HuH-7 (cell line): ENCODE data around the gene HMCN1.
"Not testable (repeated sequence)": the region's sequence is repeated elsewhere in the genome, so short reads cannot be mapped to it uniquely, and the experiment has no call there.

ENCODE experiments used
- DNase-seq: peaks from one replicate; pipeline ENCODE4 v3.0.0; 2011; ENCODE audit warnings: low spot score

The HMCN1 gene

DNA sequence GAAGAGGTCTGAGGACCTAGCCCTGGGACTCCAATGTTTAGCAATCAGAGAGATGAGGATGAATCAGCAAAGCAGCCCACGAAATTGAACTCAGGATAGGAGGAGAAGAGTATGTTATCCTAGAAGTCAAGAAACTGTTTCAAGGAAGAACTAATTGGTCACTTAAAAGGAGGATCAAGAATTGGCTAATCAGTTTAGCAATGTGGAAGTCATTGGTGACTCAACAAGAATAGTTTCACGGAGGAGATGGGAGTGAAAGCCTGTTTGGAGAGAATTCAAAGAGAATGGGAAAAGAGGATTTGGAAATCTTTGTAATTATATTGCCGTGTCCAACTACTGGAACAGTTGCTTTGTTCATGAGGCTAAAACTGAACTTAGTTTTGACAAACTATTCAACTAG lies 7.4 kb downstream of the HMCN1 start:
- DNase-seq, result no peak

DNA sequence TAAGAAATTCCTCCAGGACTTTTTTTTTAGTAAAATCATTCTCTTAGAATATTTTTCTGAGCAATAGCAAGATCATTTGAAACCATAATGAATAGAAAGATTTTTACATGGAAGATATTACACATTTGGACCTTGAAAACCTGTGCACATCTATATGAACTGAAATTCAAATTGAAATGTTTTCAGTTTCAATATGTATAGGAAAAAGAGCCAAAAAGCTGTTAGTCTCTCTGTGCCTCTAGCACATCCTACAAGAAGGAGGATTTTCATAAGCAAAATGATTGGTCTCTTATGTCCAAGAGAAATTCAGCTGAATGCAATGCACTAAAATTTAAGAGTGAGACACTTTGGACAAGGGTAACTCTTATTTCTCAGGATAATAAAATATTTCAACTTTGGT lies 8.2 kb downstream of the HMCN1 start:
- no peak for DNase-seq

GRCh38 chr1:185745165-185745564 lies 11.0 kb downstream of the HMCN1 start:
- no peak for DNase-seq

- no peak for DNase-seq
Observed at GRCh38 chr1:185759061-185759460, 24.9 kb downstream of the HMCN1 start.

- DNase-seq, result no peak
Observed at GRCh38 chr1:185761841-185762240, 27.6 kb downstream of the HMCN1 start.

- no peak for DNase-seq
Observed at GRCh38 chr1:185767508-185768120, 33.4 kb downstream of the HMCN1 start.

DNA sequence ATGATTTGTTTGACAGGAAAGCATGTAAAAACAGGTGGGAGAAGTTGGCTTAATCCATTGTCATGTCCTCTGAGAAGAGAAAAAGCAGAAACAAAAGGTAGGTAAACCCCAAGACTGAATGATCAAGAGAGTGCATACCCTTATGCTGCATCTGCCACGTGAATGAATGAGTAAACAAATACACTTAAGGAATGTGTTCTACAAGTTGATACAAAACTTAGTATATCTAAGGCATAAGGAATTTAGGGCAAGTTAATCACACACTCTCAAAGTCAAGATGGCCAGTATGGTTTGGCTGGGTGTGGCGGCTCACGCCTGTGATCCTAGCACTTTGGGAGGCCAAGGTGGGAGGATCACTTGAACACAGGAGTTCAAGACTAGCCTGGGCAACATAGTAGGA lies 34.2 kb downstream of the HMCN1 start:
- DNase-seq, result no peak

- no peak for DNase-seq
Observed at GRCh38 chr1:185769136-185769535, 34.9 kb downstream of the HMCN1 start.

DNA sequence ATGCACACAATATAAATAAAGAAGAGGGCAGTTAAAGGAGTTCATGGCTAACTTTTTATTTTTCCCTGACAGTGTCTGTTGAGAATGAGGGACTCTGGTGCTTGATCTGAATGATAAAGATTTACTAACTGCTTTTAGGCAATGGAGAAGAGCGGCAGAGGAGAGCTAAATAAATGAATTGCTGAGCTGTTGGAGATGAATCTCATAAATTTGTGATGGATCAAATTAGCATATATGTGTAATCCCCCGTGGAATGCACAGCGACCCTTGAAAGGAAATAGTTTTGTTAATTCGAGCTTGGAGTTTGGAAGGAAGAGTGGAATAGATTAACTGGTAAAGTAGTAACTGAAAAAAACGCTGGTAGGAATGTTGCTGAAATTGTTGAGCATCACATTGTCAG lies 40.2 kb downstream of the HMCN1 start:
- no peak for DNase-seq

- no peak for DNase-seq
Observed at GRCh38 chr1:185775501-185775900, 41.3 kb downstream of the HMCN1 start.

GRCh38 chr1:185776522-185776921 lies 42.3 kb downstream of the HMCN1 start:
- no peak for DNase-seq

GRCh38 chr1:185783860-185784259 lies 49.7 kb downstream of the HMCN1 start:
- not testable (repeated sequence) for DNase-seq

DNA sequence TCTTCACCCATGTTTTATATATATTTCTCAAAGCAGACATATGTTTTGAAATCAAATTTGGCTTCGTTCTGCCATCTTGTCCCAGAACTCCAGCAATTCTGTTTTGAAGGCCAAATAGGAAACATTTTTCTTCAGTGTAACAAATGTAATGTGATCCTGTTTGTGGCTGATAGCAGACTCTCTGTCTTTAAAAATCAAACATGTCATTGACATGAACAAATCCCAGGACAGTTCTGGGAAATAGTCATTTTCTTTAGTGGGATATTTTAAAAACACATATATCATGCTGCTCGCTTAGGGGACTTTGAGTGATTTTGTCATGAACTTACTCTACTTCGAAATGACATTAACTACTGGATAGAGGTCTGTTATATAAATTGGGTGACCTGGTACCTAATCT lies 51.4 kb downstream of the HMCN1 start:
- DNase-seq, result no peak

GRCh38 chr1:185786524-185786923 lies 52.3 kb downstream of the HMCN1 start:
- no peak for DNase-seq

GRCh38 chr1:185787238-185787637 lies 53.0 kb downstream of the HMCN1 start:
- no peak for DNase-seq

DNA sequence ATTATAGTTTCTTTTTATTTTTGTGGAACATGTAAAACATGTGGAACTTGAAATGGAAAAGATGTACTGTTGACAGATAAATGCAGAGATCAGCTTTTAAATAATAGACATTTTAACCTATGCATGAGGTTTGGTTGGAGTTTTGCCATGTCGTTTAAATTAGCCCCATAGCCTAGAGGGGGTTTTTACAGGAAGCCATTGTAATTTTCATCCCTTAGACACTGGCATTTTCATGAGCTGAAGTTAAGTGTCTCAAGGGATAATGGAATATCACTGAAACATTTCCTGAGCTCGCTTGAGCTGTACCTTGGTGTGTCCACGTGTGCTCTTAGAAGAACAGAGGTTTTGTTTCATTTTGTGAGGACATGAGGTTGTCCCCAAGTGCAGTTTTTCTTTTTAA lies 54.2 kb downstream of the HMCN1 start:
- DNase-seq, result no peak

DNA sequence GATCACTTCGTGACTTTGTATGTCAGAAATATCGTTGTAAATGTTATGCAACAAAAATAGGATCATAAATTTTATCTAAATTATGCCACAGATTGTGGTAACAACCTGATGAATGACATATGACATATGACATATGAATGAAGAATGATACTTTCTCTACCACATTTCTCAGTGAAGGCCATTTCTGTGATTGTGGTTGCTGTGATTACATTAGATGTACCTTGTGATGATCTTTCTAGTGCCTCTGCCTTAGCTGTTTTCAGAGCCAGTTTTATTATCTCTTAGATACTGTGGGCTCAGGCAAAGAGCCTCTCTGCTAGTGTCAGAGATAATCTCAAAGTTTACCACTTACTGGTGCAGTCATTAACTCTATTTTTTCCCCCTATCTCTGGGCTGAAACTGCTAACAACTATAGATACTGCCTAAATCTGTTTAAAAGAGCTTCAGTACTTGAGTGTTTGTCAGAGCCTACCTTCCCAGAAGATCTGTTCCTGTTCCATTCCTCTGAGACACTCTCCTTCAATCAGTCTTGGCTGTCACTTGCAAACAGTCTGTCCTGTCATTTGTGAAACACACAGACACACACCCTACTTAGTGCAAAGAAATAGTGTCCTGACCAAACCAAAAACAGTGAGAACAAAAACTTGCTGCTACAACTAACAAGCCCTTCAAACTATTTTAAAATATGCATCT lies 55.5 kb downstream of the HMCN1 start:
- no peak for DNase-seq

DNA sequence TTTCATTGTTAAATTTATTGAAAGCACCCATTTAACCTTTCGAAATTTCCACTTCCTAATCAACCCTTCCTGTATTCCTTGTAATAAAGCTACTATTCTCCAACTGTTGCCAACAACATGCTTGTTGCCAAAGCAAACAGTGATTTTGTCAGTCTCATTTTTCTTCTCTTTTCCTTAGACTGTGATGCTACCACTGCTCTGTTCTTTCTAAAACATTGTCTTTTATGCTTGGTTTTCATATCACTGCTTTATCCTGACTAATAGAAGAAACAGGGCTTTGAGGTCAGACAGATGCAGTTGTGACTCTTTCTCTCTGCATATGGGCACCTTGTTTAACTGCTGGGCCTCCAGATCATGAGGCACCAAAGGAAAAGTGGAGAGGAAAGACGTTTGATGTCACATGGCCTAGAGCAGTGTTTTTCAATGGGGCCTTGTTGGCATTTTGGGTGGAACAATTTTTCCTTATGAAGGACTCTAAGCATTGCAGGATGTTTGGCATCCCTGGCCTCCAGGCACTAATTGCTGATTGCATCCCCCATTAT lies 56.1 kb downstream of the HMCN1 start:
- no peak for DNase-seq

DNA sequence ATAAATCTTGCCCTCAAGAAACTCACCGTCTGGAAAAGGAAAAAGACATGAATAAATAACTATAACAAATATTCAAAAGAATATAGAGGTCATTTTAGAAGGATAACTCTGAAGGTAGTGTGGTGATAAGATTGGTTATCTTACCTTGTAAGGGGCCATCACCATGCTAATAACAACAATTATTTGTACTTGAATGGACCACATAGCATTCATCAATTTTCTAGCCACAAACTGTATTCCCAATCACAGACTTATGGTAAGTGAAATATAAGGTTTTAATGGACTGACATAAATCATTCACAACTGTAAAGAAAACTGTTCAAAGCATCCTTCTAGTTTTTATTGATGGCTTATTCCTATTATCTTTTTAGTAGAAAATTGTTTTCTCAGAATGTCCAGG lies 57.8 kb downstream of the HMCN1 start:
- DNase-seq, result no peak

DNA sequence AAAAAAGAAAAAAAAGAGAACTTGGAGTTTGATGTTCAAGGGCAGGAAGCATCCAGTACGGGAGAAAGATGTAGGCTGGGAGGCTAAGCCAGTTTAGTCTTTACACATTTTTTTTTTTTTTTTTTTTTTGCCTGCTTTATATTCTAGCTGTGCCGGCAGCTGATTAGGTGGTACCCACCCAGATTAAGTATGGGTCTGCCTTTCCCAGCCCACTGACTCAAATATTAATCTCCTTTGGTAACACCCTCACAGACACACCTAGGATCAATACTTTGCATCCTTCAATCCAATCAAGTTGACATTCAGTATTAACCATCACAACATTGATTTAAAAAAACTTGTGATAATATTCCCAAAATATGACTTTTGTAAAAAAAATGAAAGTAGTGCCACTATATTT lies 60.3 kb downstream of the HMCN1 start:
- DNase-seq, result not testable (repeated sequence)

DNA sequence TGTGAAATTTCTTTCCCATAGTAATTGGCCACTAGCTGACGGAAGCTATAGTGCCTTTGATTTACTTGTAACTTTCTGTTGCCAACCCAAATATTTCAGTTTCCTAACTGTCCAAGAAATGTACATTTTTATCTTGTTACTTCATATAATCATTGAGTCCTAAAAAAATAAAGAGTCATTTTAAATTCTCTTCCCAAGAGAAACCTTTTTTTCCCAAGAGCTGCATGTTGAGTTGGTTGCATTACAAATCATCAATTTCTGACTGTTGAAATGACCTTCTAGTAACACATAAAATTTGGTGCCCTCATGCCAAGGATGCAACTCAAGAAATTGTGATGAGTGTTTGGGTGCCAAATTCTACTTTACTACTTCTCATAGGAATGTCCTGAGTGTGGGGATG lies 61.0 kb downstream of the HMCN1 start:
- DNase-seq, result no peak

- no peak for DNase-seq
Observed at GRCh38 chr1:185798505-185798904, 64.3 kb downstream of the HMCN1 start.

GRCh38 chr1:185803241-185803640 lies 69.0 kb downstream of the HMCN1 start:
- DNase-seq, result no peak

DNA sequence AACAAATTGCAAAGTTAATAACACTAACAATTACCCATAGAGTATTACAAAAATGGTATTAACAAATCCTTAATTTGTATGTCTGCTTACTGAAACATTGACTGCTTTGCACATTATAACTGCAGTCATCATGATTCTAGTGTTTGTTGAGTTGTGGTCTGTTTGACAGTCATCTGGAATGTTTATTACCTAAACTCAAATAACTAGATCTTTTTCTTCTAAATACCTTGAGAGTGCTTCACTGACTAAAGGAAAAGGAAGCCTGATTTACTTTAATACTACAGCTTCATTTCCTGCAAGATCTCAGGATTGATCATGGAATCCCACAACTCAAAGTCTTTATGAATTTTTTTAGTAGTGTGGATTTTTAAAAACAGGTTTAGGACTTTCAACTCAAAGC lies 70.0 kb downstream of the HMCN1 start:
- no peak for DNase-seq
